HUES64 (cell line): ENCODE measurements around the gene PPIB. TPM values are rescaled to one million over a fixed set of nuclear protein-coding genes. Genes with fewer than 3 reads are reported as not detected.
A peak's percentile ranks its signal among the peaks of the same experiment; 100 is the strongest.

ENCODE experiments used
- H3K27ac ChIP-seq: 2 replicates; pipeline ENCODE4 v1.7.0; 2013; ENCODE audit warnings: low read depth, low read length, inconsistent platforms
- H3K27me3 ChIP-seq: 2 replicates; pipeline ENCODE4 v1.6.1; 2013; ENCODE audit warnings: mild to moderate bottlenecking, low read length; ENCODE audit not compliant: insufficient read depth
- H3K36me3 ChIP-seq: 2 replicates; pipeline ENCODE4 v1.6.1; 2013; ENCODE audit warnings: mild to moderate bottlenecking, low read length; ENCODE audit not compliant: insufficient read depth
- H3K4me1 ChIP-seq: 2 replicates; pipeline ENCODE4 v1.6.1; 2013; ENCODE audit warnings: mild to moderate bottlenecking, low read length, moderate library complexity; ENCODE audit not compliant: insufficient read depth
- H3K4me3 ChIP-seq: 2 replicates; pipeline ENCODE4 v1.5.1; 2013; ENCODE audit warnings: mild to moderate bottlenecking, low read length, moderate library complexity
- H3K9ac ChIP-seq: 2 replicates; pipeline ENCODE4 v1.6.1; 2013; ENCODE audit warnings: mild to moderate bottlenecking, low read depth, low read length
- H3K9me3 ChIP-seq: 2 replicates; pipeline ENCODE4 v1.6.1; 2013; ENCODE audit warnings: low read depth, low read length; ENCODE audit not compliant: insufficient read depth
- WGBS: fragments of 150-250, 120-280 bp; methylation state at CpG from one replicate; pipeline ENCODE4 v1.1.7; 2013; ENCODE audit warnings: missing lambda C conversion rate; 5-methylcytosine and 5-hydroxymethylcytosine counted together
- polyA plus RNA-seq, 2 experiments: library from polyadenylated mRNA; stranded (reverse); fragments of 50-300 nt; gene quantifications; one replicate each; pipeline ENCODE4 v1.2.3, GENCODE V29; 2013

The PPIB gene
- polyA plus RNA-seq (2013, experiment 1 of 2): 404 TPM
- 367 TPM for polyA plus RNA-seq (2013, experiment 2 of 2)

GRCh38 chr15:64162869-64163658 lies at the start of gene PPIB:
Gene PPIB, minus strand, starts transcription at chr15:64163022. Its CDS starts 36 bp downstream, at chr15:64162986.
- 2% methylated on average over 69 of the region's 69 CpGs for WGBS
- Histone ChIP-seq H3K27ac (peak within 1 kb of the TSS; percentile 87), H3K4me1 (peaks cover 19% of the 10 kb centered on the region), H3K9me3 (no peaks in the 10 kb centered on the region), H3K27me3 (no peaks in the 10 kb centered on the region), H3K4me3 (peak within 1 kb of the TSS; percentile 95), H3K9ac (peak within 1 kb of the TSS; percentile 94), H3K36me3 (peaks cover 34% of the 10 kb centered on the region)

- Histone ChIP-seq H3K4me1 (no peaks in the 10 kb centered on the region), H3K9ac (no peak overlapping the region), H3K4me3 (no peak overlapping the region), H3K27me3 (no peaks in the 10 kb centered on the region), H3K27ac (no peak overlapping the region), H3K9me3 (no peaks in the 10 kb centered on the region), H3K36me3 (peaks cover 18% of the 10 kb centered on the region)
- WGBS: 100% methylated on average over 2 of the region's 2 CpGs
Observed at GRCh38 chr15:64211696-64212095, 48.9 kb upstream of the PPIB start.

- Histone ChIP-seq H3K27me3 (no peaks in the 10 kb centered on the region), H3K27ac (no peak overlapping the region), H3K4me3 (no peak overlapping the region), H3K9ac (no peak overlapping the region), H3K4me1 (no peaks in the 10 kb centered on the region), H3K36me3 (peaks cover 18% of the 10 kb centered on the region), H3K9me3 (no peaks in the 10 kb centered on the region)
- 74% methylated on average over 1 of the region's 2 CpGs for WGBS
Observed at GRCh38 chr15:64210371-64210770, 47.5 kb upstream of the PPIB start.

- no peaks in the 10 kb centered on the region for H3K9me3 ChIP-seq
- H3K4me3 ChIP-seq: no peak overlapping the region
- no peaks in the 10 kb centered on the region for H3K4me1 ChIP-seq
- peaks cover 19% of the 10 kb centered on the region for H3K36me3 ChIP-seq
- no peak overlapping the region for H3K9ac ChIP-seq
- H3K27ac ChIP-seq: no peak overlapping the region
- WGBS: 69% methylated on average over 3 of the region's 3 CpGs
- H3K27me3 ChIP-seq: no peaks in the 10 kb centered on the region
Observed at GRCh38 chr15:64209680-64210334, 47.0 kb upstream of the PPIB start.

- Histone ChIP-seq H3K9ac (no peak overlapping the region), H3K27ac (no peak overlapping the region), H3K27me3 (no peaks in the 10 kb centered on the region), H3K9me3 (no peaks in the 10 kb centered on the region), H3K4me3 (no peak overlapping the region), H3K4me1 (no peaks in the 10 kb centered on the region), H3K36me3 (peaks cover 36% of the 10 kb centered on the region)
Observed at GRCh38 chr15:64205202-64205601, 42.4 kb upstream of the PPIB start.

- Histone ChIP-seq H3K4me1 (no peaks in the 10 kb centered on the region), H3K27me3 (no peaks in the 10 kb centered on the region), H3K9me3 (no peaks in the 10 kb centered on the region), H3K4me3 (no peak overlapping the region), H3K36me3 (peaks cover 28% of the 10 kb centered on the region), H3K27ac (no peak overlapping the region), H3K9ac (no peak overlapping the region)
- 94% methylated on average over 1 of the region's 1 CpG for WGBS
Observed at GRCh38 chr15:64197425-64197824, 34.6 kb upstream of the PPIB start.

- Histone ChIP-seq H3K4me3 (no peak overlapping the region), H3K9me3 (no peaks in the 10 kb centered on the region), H3K36me3 (peaks cover 9% of the 10 kb centered on the region), H3K27ac (no peak overlapping the region), H3K4me1 (no peaks in the 10 kb centered on the region), H3K9ac (no peak overlapping the region), H3K27me3 (no peaks in the 10 kb centered on the region)
- 93% methylated on average over 6 of the region's 6 CpGs for WGBS
Observed at GRCh38 chr15:64193971-64194370, 31.1 kb upstream of the PPIB start.

- H3K4me3 ChIP-seq: no peak overlapping the region
- WGBS: 94% methylated on average over 5 of the region's 5 CpGs
- H3K27me3 ChIP-seq: no peaks in the 10 kb centered on the region
- no peaks in the 10 kb centered on the region for H3K4me1 ChIP-seq
- H3K9me3 ChIP-seq: no peaks in the 10 kb centered on the region
- H3K9ac ChIP-seq: no peak overlapping the region
- peaks cover 14% of the 10 kb centered on the region for H3K36me3 ChIP-seq
- no peak overlapping the region for H3K27ac ChIP-seq
Observed at GRCh38 chr15:64191971-64192830, 29.4 kb upstream of the PPIB start.

- Histone ChIP-seq H3K4me3 (no peak overlapping the region), H3K9ac (no peak overlapping the region), H3K9me3 (no peaks in the 10 kb centered on the region), H3K27me3 (no peaks in the 10 kb centered on the region), H3K27ac (no peak overlapping the region), H3K4me1 (no peaks in the 10 kb centered on the region), H3K36me3 (peaks cover 16% of the 10 kb centered on the region)
- WGBS: 92% methylated on average over 2 of the region's 2 CpGs
Observed at GRCh38 chr15:64187396-64188191, 24.8 kb upstream of the PPIB start.

GRCh38 chr15:64185146-64185911 lies 22.5 kb upstream of the PPIB start:
- Histone ChIP-seq H3K9ac (no peak overlapping the region), H3K4me3 (no peak overlapping the region), H3K36me3 (peaks cover 27% of the 10 kb centered on the region), H3K27me3 (no peaks in the 10 kb centered on the region), H3K27ac (no peak overlapping the region), H3K4me1 (no peaks in the 10 kb centered on the region), H3K9me3 (no peaks in the 10 kb centered on the region)
- WGBS: 97% methylated on average over 8 of the region's 9 CpGs
